Measurements from ENCODE around the gene CAMK2G.
A peak's percentile ranks its signal among the peaks of the same experiment; 100 is the strongest.

The CAMK2G gene

GRCh38 chr10:73827346-73828089 lies 46.8 kb downstream of the CAMK2G start:
- Histone ChIP-seq H3K27me3 (replicated peaks in 2 of 5; ENCODE audit: control insufficient read depth in 4 of 5, insufficient read depth in 5 of 5, low read length in 4 of 5) (no peaks in the 10 kb centered on the region), H3K4me3 (ENCODE audit: control insufficient read depth in 1 of 7, extremely low read depth in 1 of 7, insufficient read depth in 4 of 7, low read depth in 2 of 7, low read length in 6 of 7) (no peak overlapping the region), H3K9me3 (ENCODE audit: control extremely low read depth in 1 of 5, control insufficient read depth in 4 of 5, insufficient read depth in 2 of 5, low read depth in 1 of 5, low read length in 4 of 5) (no peaks in the 10 kb centered on the region), H3K27ac (ENCODE audit: insufficient read depth in 1 of 2, low read depth in 1 of 2, low read length in 2 of 2, poor library complexity in 1 of 2, severe bottlenecking in 2 of 2) (no peak overlapping the region), H3K4me1 (ENCODE audit: control extremely low read depth in 1 of 4, control insufficient read depth in 4 of 4, insufficient read depth in 4 of 4, low read length in 3 of 4) (no peaks in the 10 kb centered on the region), H3K36me3 (ENCODE audit: control insufficient read depth in 4 of 4, insufficient read depth in 4 of 4, low read length in 3 of 4) (peaks cover 21 to 71% (median 59%) of the 10 kb centered on the region in 4 experiments)
- CTCF ChIA-PET = interaction anchor here (0.8 to 1.0 kb wide), 2 partner anchors 10 to 26 kb away, joined by 3 read pairs; no protein-coding TSS in a partner anchor
- POLR2A ChIA-PET = no interaction called here
- no peak for DNase-seq
- 99% methylated on average over 12 of the region's 19 CpGs for WGBS (ENCODE audit: insufficient coverage)

DNA sequence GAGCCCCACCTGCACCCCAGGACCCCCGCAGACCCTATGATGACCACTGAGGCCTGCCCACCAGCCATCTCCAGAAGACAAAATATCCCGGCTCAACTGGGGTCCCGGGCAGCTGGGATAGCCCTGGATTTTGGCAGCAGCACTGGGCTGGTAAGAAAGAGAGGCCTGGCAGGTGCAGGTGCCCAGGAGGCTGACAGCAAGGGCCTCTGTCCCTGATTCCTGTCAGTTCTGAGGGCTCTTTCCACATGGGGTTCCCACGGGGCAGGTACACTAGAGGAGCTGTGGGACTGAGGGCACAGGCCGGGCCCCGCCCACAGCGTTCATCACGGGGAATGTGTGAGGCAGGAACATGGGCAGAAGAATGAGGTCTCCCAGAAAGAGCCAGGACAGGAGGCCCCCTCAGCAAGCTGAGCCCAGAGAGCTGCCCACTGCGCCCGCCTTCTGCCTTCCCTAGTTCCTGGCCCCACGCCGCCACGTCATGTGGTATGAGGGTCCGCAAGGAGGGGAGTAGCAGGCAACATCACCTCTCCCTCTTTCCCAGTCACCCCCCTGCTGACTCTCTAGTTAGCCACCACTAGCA lies 50.1 kb downstream of the CAMK2G start:
- WGBS (ENCODE audit: insufficient coverage) = 99% methylated on average over 8 of the region's 14 CpGs
- Histone ChIP-seq H3K9me3 (ENCODE audit: control extremely low read depth in 1 of 5, control insufficient read depth in 4 of 5, insufficient read depth in 2 of 5, low read depth in 1 of 5, low read length in 4 of 5) (no peaks in the 10 kb centered on the region), H3K36me3 (ENCODE audit: control insufficient read depth in 4 of 4, insufficient read depth in 4 of 4, low read length in 3 of 4) (peaks cover 16 to 80% (median 70%) of the 10 kb centered on the region in 4 experiments), H3K27me3 (replicated peaks in 2 of 5; ENCODE audit: control insufficient read depth in 4 of 5, insufficient read depth in 5 of 5, low read length in 4 of 5) (no peaks in the 10 kb centered on the region), H3K27ac (ENCODE audit: insufficient read depth in 1 of 2, low read depth in 1 of 2, low read length in 2 of 2, poor library complexity in 1 of 2, severe bottlenecking in 2 of 2) (no peak overlapping the region), H3K4me3 (ENCODE audit: control insufficient read depth in 1 of 7, extremely low read depth in 1 of 7, insufficient read depth in 4 of 7, low read depth in 2 of 7, low read length in 6 of 7) (no peak overlapping the region), H3K4me1 (ENCODE audit: control extremely low read depth in 1 of 4, control insufficient read depth in 4 of 4, insufficient read depth in 4 of 4, low read length in 3 of 4) (no peaks in the 10 kb centered on the region)
- no peak for DNase-seq
- CTCF ChIA-PET = interaction anchor here (2.0 kb wide), 1 partner anchor 10 kb away, joined by 6 read pairs; no protein-coding TSS in a partner anchor
- POLR2A ChIA-PET = no interaction called here

- WGBS (ENCODE audit: insufficient coverage) = 94% methylated on average over 3 of the region's 7 CpGs
- no peak overlapping the region for H3K27ac ChIP-seq (ENCODE audit: insufficient read depth in 1 of 2, low read depth in 1 of 2, low read length in 2 of 2, poor library complexity in 1 of 2, severe bottlenecking in 2 of 2)
- ChIA-PET POLR2A (no interaction called here), CTCF (interaction anchor here (0.8 to 2.0 kb wide), 2 partner anchors 9 to 26 kb away, joined by 3 to 6 read pairs; no protein-coding TSS in a partner anchor)
- no peaks in the 10 kb centered on the region for H3K9me3 ChIP-seq (ENCODE audit: control extremely low read depth in 1 of 5, control insufficient read depth in 4 of 5, insufficient read depth in 2 of 5, low read depth in 1 of 5, low read length in 4 of 5)
- H3K27me3 ChIP-seq (replicated peaks in 2 of 5; ENCODE audit: control insufficient read depth in 4 of 5, insufficient read depth in 5 of 5, low read length in 4 of 5) = no peaks in the 10 kb centered on the region
- peaks cover 11 to 82% (median 67%) of the 10 kb centered on the region in 4 experiments for H3K36me3 ChIP-seq (ENCODE audit: control insufficient read depth in 4 of 4, insufficient read depth in 4 of 4, low read length in 3 of 4)
- H3K4me1 ChIP-seq (ENCODE audit: control extremely low read depth in 1 of 4, control insufficient read depth in 4 of 4, insufficient read depth in 4 of 4, low read length in 3 of 4) = no peaks in the 10 kb centered on the region
- no peak for DNase-seq
- no peak overlapping the region for H3K4me3 ChIP-seq (ENCODE audit: control insufficient read depth in 1 of 7, extremely low read depth in 1 of 7, insufficient read depth in 4 of 7, low read depth in 2 of 7, low read length in 6 of 7)
These were observed 51.0 kb downstream of the CAMK2G start for GRCh38 chr10:73823391-73823790.

DNA sequence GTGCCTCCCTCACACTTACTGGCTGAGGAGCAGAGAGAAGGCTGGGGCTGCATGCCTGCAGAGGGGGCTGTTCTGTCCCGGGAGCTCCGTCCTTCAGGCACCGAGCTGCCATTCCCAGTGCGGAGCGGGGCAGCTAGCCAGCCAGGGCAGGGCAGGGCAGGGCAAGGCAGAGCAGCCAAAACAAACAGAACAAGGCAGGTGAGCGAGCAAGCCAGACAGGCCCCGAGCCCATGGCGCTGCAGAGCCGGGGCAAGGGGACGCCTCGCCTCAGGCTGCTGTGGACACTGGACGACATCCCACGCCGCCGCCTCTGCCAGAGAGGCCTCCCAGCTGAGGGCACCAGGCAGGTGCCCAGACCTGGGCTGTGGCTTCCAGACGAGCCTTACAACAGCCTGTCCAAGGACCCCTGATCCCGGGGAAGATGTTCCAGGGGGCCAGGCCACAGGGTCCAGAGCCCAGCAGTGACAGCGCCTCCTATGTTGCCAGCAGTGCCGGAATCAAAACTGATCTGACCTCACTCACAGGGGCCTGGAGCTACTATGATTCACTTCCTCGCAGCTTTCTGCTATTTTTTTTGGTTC lies 54.8 kb downstream of the CAMK2G start:
- no peaks in the 10 kb centered on the region for H3K9me3 ChIP-seq (ENCODE audit: control extremely low read depth in 1 of 5, control insufficient read depth in 4 of 5, insufficient read depth in 2 of 5, low read depth in 1 of 5, low read length in 4 of 5)
- POLR2A ChIA-PET = no interaction called here
- CTCF ChIA-PET = interaction anchor here (0.8 to 1.6 kb wide), 5 partner anchors 21 to 412 kb away, joined by 3 read pairs; no protein-coding TSS in a partner anchor
- no peaks in the 10 kb centered on the region for H3K27me3 ChIP-seq (replicated peaks in 2 of 5; ENCODE audit: control insufficient read depth in 4 of 5, insufficient read depth in 5 of 5, low read length in 4 of 5)
- no peak for DNase-seq
- H3K4me1 ChIP-seq (ENCODE audit: control extremely low read depth in 1 of 4, control insufficient read depth in 4 of 4, insufficient read depth in 4 of 4, low read length in 3 of 4) = peaks cover 0 to 4% (median 1%) of the 10 kb centered on the region in 4 experiments
- over 99% methylated on average over 15 of the region's 20 CpGs for whole genome bisulfite sequencing (ENCODE audit: insufficient coverage)
- H3K27ac ChIP-seq (ENCODE audit: insufficient read depth in 1 of 2, low read depth in 1 of 2, low read length in 2 of 2, poor library complexity in 1 of 2, severe bottlenecking in 2 of 2) = peak overlapping the region in 1 of 2 experiments; percentile 5
- peaks cover 9 to 82% (median 64%) of the 10 kb centered on the region in 4 experiments for H3K36me3 ChIP-seq (ENCODE audit: control insufficient read depth in 4 of 4, insufficient read depth in 4 of 4, low read length in 3 of 4)
- H3K4me3 ChIP-seq (ENCODE audit: control insufficient read depth in 1 of 7, extremely low read depth in 1 of 7, insufficient read depth in 4 of 7, low read depth in 2 of 7, low read length in 6 of 7) = no peak overlapping the region

DNA sequence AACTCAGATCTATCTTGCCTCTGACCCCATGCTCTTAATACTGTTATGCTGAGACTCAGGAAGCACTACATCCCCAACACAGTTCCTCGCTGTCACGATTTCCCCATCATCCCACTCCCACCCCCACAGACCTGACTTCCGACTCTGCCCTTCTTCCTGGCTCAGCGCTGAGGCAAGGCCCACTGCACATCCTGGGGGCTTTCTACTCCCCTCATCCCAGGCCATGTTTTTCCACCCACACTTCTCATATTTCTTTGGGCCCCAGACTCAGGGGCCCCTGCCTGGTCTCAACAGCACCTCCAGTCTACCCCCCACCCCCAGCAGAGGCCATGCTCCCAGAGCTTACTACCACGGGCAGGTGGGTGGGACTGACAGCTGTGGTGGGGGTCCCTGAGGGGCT lies 55.3 kb downstream of the CAMK2G start:
- ChIA-PET POLR2A (no interaction called here), CTCF (interaction anchor here (0.6 to 1.6 kb wide), 6 partner anchors 15 to 412 kb away, joined by 3 to 6 read pairs (median 3); no protein-coding TSS in a partner anchor)
- WGBS (ENCODE audit: insufficient coverage) = 96% methylated on average over 5 of the region's 5 CpGs
- Histone ChIP-seq H3K27me3 (replicated peaks in 2 of 5; ENCODE audit: control insufficient read depth in 4 of 5, insufficient read depth in 5 of 5, low read length in 4 of 5) (no peaks in the 10 kb centered on the region), H3K4me3 (ENCODE audit: control insufficient read depth in 1 of 7, extremely low read depth in 1 of 7, insufficient read depth in 4 of 7, low read depth in 2 of 7, low read length in 6 of 7) (no peak overlapping the region), H3K27ac (ENCODE audit: insufficient read depth in 1 of 2, low read depth in 1 of 2, low read length in 2 of 2, poor library complexity in 1 of 2, severe bottlenecking in 2 of 2) (no peak overlapping the region), H3K36me3 (ENCODE audit: control insufficient read depth in 4 of 4, insufficient read depth in 4 of 4, low read length in 3 of 4) (peaks cover 9 to 81% (median 63%) of the 10 kb centered on the region in 4 experiments), H3K9me3 (ENCODE audit: control extremely low read depth in 1 of 5, control insufficient read depth in 4 of 5, insufficient read depth in 2 of 5, low read depth in 1 of 5, low read length in 4 of 5) (no peaks in the 10 kb centered on the region), H3K4me1 (ENCODE audit: control extremely low read depth in 1 of 4, control insufficient read depth in 4 of 4, insufficient read depth in 4 of 4, low read length in 3 of 4) (peaks cover 0 to 4% (median 1%) of the 10 kb centered on the region in 4 experiments)
- DNase-seq = no peak

- no peaks in the 10 kb centered on the region for H3K27me3 ChIP-seq (replicated peaks in 2 of 5; ENCODE audit: control insufficient read depth in 4 of 5, insufficient read depth in 5 of 5, low read length in 4 of 5)
- 93% methylated on average over 7 of the region's 10 CpGs for WGBS (ENCODE audit: insufficient coverage)
- POLR2A ChIA-PET = no interaction called here
- CTCF ChIA-PET = interaction anchor here (0.6 to 1.6 kb wide), 7 partner anchors 8 to 413 kb away, joined by 3 to 6 read pairs (median 3); no protein-coding TSS in a partner anchor
- peaks cover 0 to 4% (median 1%) of the 10 kb centered on the region in 4 experiments for H3K4me1 ChIP-seq (ENCODE audit: control extremely low read depth in 1 of 4, control insufficient read depth in 4 of 4, insufficient read depth in 4 of 4, low read length in 3 of 4)
- no peak overlapping the region for H3K4me3 ChIP-seq (ENCODE audit: control insufficient read depth in 1 of 7, extremely low read depth in 1 of 7, insufficient read depth in 4 of 7, low read depth in 2 of 7, low read length in 6 of 7)
- no peaks in the 10 kb centered on the region for H3K9me3 ChIP-seq (ENCODE audit: control extremely low read depth in 1 of 5, control insufficient read depth in 4 of 5, insufficient read depth in 2 of 5, low read depth in 1 of 5, low read length in 4 of 5)
- no peak for DNase-seq
- H3K27ac ChIP-seq (ENCODE audit: insufficient read depth in 1 of 2, low read depth in 1 of 2, low read length in 2 of 2, poor library complexity in 1 of 2, severe bottlenecking in 2 of 2) = no peak overlapping the region
- H3K36me3 ChIP-seq (ENCODE audit: control insufficient read depth in 4 of 4, insufficient read depth in 4 of 4, low read length in 3 of 4) = peaks cover 6 to 81% (median 62%) of the 10 kb centered on the region in 4 experiments
These were observed 56.0 kb downstream of the CAMK2G start for GRCh38 chr10:73818402-73818801.

Measured in common myeloid progenitor, CD34-positive (primary cell).